Sigmoid colon (tissue), 4 donors: ENCODE measurements around the gene DNAH10.

Experiments used
- EP300 ChIP-seq, 4 donors: sonication (generic); formaldehyde crosslinking; IDR thresholded peaks; one replicate each; pipeline ENCODE4 v1.6.1; 2017; ENCODE audit warnings: antibody characterized with exemption in 4 of 4
- POLR2A ChIP-seq, 2 donors: fragments of 450-650 bp; IDR thresholded peaks; one replicate each; pipeline ENCODE4 v1.6.1; 2016; ENCODE audit warnings: antibody characterized with exemption in 2 of 2, mild to moderate bottlenecking in 2 of 2, moderate library complexity in 2 of 2
- POLR2AphosphoS5 ChIP-seq, 4 donors: sonication (generic); formaldehyde crosslinking; IDR thresholded peaks; one replicate each; pipeline ENCODE4 v1.6.1; 2017; ENCODE audit warnings: antibody characterized with exemption in 4 of 4
- TF ChIP-seq, protein P1 (sequence below), 4 experiments: fragments of 450-650 bp in 3 of 4; fragments of 200-600 bp in 1 of 4; IDR thresholded peaks; one replicate each; pipeline ENCODE4 v1.5.1; 2016 to 2019; ENCODE audit warnings: antibody characterized with exemption in 4 of 4, mild to moderate bottlenecking in 3 of 4, moderate library complexity in 2 of 4

DNA sequence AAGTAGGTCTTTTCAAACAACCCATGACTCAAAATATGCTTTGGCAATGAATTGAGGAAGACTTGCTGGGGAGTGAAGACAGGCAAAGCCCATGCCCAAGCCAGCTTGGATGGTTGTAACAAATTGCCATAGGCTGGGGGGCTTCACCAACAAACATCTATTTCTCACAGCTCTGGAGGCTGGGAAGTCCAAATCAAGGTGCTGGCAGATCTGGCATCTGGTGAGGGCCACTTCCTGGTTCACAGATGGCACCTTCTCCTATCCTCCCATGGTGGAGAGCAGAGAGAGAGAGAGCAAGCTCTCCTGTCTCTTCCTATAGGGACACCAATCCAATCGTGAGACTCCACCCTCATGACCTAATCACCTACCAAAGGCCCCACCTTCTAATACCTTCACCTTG is 11.3 kb downstream of the DNAH10 start:
- TF ChIP-seq, protein P1, sequence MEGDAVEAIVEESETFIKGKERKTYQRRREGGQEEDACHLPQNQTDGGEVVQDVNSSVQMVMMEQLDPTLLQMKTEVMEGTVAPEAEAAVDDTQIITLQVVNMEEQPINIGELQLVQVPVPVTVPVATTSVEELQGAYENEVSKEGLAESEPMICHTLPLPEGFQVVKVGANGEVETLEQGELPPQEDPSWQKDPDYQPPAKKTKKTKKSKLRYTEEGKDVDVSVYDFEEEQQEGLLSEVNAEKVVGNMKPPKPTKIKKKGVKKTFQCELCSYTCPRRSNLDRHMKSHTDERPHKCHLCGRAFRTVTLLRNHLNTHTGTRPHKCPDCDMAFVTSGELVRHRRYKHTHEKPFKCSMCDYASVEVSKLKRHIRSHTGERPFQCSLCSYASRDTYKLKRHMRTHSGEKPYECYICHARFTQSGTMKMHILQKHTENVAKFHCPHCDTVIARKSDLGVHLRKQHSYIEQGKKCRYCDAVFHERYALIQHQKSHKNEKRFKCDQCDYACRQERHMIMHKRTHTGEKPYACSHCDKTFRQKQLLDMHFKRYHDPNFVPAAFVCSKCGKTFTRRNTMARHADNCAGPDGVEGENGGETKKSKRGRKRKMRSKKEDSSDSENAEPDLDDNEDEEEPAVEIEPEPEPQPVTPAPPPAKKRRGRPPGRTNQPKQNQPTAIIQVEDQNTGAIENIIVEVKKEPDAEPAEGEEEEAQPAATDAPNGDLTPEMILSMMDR (IDR thresholded peaks at IDR 0.05), result no peak
- TF ChIP-seq POLR2A (IDR thresholded peaks at IDR 0.05), result no peak
- TF ChIP-seq POLR2AphosphoS5 (IDR thresholded peaks at IDR 0.05), result no peak
- no peak for TF ChIP-seq EP300 (IDR thresholded peaks at IDR 0.05)
